ENCODE data around the gene NGRN.
A peak's percentile ranks its signal among the peaks of the same experiment; 100 is the strongest.

NGRN gene

DNA sequence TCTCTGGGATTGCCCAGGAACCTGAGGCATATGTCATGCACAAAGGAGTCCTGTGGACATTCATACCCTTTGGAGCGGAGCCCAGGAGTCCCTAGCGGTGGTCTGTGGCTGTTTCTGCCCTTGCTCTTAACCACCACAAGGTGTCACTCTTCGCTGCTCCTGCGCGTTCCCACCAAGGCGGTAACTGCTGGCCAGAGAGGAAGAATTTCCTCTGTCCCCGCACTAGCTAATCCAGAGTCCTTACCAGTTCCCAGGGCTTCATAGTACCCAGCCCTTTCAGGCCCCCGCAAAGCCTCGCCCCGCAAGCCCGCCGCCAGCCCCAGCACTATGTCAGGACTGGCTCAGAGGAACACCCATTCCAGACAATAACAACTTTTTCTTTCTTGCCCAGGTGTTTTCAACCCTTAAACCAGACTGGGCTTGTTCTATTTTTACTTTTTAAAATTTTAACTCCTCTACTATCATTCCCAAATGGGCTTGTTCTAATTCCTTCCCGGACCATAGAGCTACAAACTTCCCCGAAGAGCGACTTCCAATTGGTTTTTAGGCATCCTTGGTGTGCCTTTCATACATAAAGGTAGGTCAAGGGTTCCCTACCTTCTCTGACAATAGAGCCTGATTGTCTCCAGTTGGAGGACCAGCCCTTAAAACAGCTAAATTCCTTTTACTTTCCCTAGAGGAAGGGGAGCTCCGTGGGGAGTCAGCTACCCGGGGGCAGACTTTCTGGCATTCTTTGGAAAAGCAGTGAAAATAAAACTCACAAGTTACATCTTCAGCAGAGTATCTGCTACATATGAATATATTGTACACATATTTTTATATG is 54.8 kb downstream of the NGRN start:
- peak in 13 of 14 donors; percentile 22 to 83 (median 65) for DNase-seq

DNA sequence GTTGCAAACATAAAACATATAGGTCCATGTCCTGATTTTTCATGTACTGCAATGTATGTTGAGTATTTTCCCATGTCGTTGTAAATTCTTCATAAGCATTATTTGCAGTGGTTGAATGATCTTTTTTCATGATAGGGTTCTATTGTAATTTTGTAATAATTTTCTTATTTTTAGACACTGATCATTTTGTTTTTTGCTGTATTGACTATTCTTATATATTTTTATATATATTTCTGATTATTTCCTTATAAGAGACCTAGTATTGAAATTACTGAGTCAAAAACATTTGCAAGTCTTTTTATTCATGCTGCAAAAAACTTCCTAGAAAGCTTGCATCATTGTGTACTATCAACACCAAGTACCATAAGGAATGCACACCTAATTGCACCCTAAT is 55.4 kb downstream of the NGRN start:
- DNase-seq, result no peak
